GM20000 (cell line): ENCODE measurements around the gene DHRS12.

Experiments
- DNase-seq: peaks from one replicate; pipeline ENCODE4 v3.0.0; 2012; ENCODE audit warnings: low spot score
- TF ChIP-seq, protein P1 (sequence below): IDR thresholded peaks from 2 replicates; pipeline ENCODE4 v1.5.1; 2012; ENCODE audit warnings: mild to moderate bottlenecking, control low read depth; ENCODE audit errors: extremely low read depth, missing control alignments

Gene DHRS12

GRCh38 chr13:51814825-51815650 lies 11.1 kb upstream of the DHRS12 start:
- DNase-seq: peak; percentile 77
- TF ChIP-seq, protein P1, sequence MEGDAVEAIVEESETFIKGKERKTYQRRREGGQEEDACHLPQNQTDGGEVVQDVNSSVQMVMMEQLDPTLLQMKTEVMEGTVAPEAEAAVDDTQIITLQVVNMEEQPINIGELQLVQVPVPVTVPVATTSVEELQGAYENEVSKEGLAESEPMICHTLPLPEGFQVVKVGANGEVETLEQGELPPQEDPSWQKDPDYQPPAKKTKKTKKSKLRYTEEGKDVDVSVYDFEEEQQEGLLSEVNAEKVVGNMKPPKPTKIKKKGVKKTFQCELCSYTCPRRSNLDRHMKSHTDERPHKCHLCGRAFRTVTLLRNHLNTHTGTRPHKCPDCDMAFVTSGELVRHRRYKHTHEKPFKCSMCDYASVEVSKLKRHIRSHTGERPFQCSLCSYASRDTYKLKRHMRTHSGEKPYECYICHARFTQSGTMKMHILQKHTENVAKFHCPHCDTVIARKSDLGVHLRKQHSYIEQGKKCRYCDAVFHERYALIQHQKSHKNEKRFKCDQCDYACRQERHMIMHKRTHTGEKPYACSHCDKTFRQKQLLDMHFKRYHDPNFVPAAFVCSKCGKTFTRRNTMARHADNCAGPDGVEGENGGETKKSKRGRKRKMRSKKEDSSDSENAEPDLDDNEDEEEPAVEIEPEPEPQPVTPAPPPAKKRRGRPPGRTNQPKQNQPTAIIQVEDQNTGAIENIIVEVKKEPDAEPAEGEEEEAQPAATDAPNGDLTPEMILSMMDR: peak; percentile 82

DNA sequence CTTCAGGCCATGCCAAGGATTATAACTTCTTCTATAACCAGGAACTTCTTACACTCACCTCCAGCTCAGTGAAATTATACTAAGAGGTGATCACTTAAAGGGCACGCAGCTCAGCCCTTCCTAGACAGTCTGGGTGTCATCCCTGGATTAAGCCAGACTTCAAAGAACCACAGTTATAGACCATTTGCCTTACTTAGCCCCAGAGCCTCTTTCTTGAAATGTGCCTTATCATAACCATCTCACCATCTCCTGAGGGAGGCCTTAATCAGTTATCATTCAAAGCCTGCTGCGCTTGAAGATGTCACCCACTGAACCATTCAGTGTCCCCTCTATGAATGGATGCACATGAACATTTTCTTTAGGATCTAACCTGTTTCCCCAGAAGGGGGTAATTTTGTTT lies 10.1 kb upstream of the DHRS12 start:
- DNase-seq: no peak
- TF ChIP-seq, protein P1: no peak

- DNase-seq: no peak
- TF ChIP-seq, protein P1: no peak
These were observed 8.0 kb upstream of the DHRS12 start for GRCh38 chr13:51811920-51812451.

DNA sequence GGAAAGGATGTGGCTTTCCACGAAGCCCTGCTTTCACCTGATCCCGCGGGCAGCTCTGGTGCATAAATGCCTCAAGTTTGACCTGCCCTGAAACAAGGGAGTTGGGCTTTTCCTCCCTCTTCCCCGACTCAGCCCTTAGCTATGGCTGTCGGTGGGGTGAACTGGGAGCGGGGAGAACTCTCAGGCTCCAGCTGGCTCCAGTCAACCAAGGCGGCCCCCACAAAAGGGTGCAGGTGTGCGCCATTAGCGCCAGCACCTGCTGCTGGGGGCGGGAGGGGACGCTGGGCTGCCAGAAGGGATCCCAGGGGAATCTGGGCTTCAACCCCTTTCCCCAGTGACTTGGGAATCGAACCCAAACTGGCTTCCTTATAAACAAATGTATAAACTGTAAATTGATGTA lies 7.1 kb upstream of the DHRS12 start:
- TF ChIP-seq, protein P1: no peak
- no peak for DNase-seq

GRCh38 chr13:51808811-51809210 lies 4.8 kb upstream of the DHRS12 start:
- no peak for DNase-seq
- TF ChIP-seq, protein P1: no peak

DNA sequence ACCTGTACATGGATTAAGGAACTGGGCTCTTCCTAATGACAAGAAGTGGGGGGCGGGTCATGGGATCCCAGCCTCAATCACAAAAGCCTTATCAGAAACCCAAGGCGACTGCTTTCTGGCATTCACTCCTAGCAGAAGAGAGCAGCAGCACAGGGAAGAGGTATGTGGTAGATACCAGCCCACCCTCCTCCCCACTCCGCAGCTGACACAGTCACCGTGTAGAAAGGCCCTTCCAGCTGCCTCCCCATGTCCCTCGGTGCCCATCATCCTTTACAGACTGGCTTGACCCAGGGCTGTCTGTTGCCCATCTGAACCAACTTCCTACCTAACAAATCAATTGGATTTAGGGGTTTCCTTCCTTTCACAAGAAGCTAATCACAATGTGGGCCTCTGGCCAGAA lies 3.1 kb upstream of the DHRS12 start:
- no peak for DNase-seq
- TF ChIP-seq, protein P1: no peak

DNA sequence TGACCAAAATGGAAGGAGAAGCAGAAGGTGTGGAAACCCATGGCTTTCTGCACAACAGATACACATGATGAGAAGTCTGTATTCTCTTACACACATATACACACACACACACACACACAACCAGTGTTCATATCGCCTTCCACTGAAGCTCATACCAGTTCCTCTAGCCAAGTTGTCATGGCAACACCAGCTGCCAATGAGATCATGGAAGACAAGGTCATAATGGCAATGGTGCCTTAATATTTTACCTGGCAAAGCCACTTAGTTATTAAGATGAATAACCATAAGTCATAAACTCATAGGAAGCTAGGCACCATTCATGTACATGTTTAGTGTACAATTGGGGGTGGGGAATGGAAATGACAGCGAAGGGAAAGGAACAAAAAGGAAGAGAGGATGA lies 2.6 kb upstream of the DHRS12 start:
- no peak for DNase-seq

More for the DNA sequence above, 2.6 kb upstream of the DHRS12 start:
- TF ChIP-seq, protein P1: no peak
